Measurements from ENCODE around the gene HLA-DQA2.
"Not testable (repeated sequence)": the region's sequence is repeated elsewhere in the genome, so short reads cannot be mapped to it uniquely, and the experiment has no call there.

The HLA-DQA2 gene

GRCh38 chr6:32782923-32783322, 41.7 kb downstream of the HLA-DQA2 start:
- DNase-seq, result not testable (repeated sequence)

- DNase-seq, result peak; percentile 45
These were observed 44.8 kb downstream of the HLA-DQA2 start for GRCh38 chr6:32785781-32786533.

- no peak for DNase-seq
These were observed 49.1 kb downstream of the HLA-DQA2 start for GRCh38 chr6:32790306-32790705.

- no peak for DNase-seq
These were observed 51.8 kb downstream of the HLA-DQA2 start for GRCh38 chr6:32792901-32793435.

- no peak for DNase-seq
These were observed 53.3 kb downstream of the HLA-DQA2 start for GRCh38 chr6:32794510-32794909.
